OCI-LY1 (cell line): Measurements from ENCODE around the gene PJVK.

Experiments used
- H2AFZ ChIP-seq: fragments of 200-600 bp; sonication (generic), shearing (Covaris generic); 2 replicates; pipeline ENCODE4 v1.6.0; 2014; ENCODE audit warnings: antibody characterized with exemption, mild to moderate bottlenecking, low read length
- H3F3A ChIP-seq: fragments of 200-600 bp; sonication (generic), shearing (Covaris generic); 2 replicates; pipeline ENCODE4 v1.6.0; 2014; ENCODE audit warnings: mild to moderate bottlenecking, antibody characterized with exemption, low read length, moderate library complexity; ENCODE audit not compliant: insufficient read depth
- H3K27ac ChIP-seq: fragments of 200-600 bp; sonication (generic); 2 replicates; pipeline ENCODE4 v1.5.1; 2014; ENCODE audit warnings: low read length, mixed run types, mild to moderate bottlenecking, low read depth; ENCODE audit not compliant: poor library complexity, severe bottlenecking
- H3K27me3 ChIP-seq: fragments of 200-600 bp; sonication (generic); 2 replicates; pipeline ENCODE4 v1.6.0; 2014; ENCODE audit warnings: antibody characterized with exemption, mild to moderate bottlenecking, low read length, moderate library complexity; ENCODE audit not compliant: insufficient read depth
- H3K36me3 ChIP-seq: fragments of 200-600 bp; sonication (generic); 2 replicates; pipeline ENCODE4 v1.6.1; 2014; ENCODE audit warnings: mild to moderate bottlenecking, antibody characterized with exemption, low read length, moderate library complexity, mixed read lengths; ENCODE audit not compliant: insufficient read depth
- H3K4me1 ChIP-seq: fragments of 200-600 bp; sonication (generic); 2 replicates; pipeline ENCODE4 v1.5.1; 2014; ENCODE audit warnings: mild to moderate bottlenecking, low read length, moderate library complexity; ENCODE audit not compliant: insufficient read depth, severe bottlenecking
- H3K4me2 ChIP-seq: fragments of 200-600 bp; sonication (generic), shearing (Covaris generic); 2 replicates; pipeline ENCODE4 v1.6.1; 2014; ENCODE audit warnings: low read length
- H3K4me3 ChIP-seq: fragments of 200-600 bp; sonication (generic); 2 replicates; pipeline ENCODE4 v1.5.1; 2014; ENCODE audit warnings: low read length, low read depth, mild to moderate bottlenecking, mixed read lengths; ENCODE audit not compliant: poor library complexity, severe bottlenecking
- H3K79me2 ChIP-seq: fragments of 200-600 bp; shearing (Covaris generic); 2 replicates; pipeline ENCODE4 v1.6.1; 2016; ENCODE audit warnings: mixed run types, low read length, mixed read lengths; ENCODE audit not compliant: insufficient read depth
- H3K9ac ChIP-seq: fragments of 200-600 bp; sonication (generic), shearing (Covaris generic); 2 replicates; pipeline ENCODE4 v1.6.1; 2014; ENCODE audit warnings: mild to moderate bottlenecking, low read length, mixed read lengths
- H3K9me2 ChIP-seq: fragments of 200-600 bp; sonication (generic), shearing (Covaris generic); 2 replicates; pipeline ENCODE4 v1.6.1; 2014; ENCODE audit warnings: low read depth, mild to moderate bottlenecking, low read length, mixed read lengths
- H3K9me3 ChIP-seq: fragments of 200-600 bp; shearing (Covaris generic); 2 replicates; pipeline ENCODE4 v1.6.1; 2014; ENCODE audit warnings: low read length, mixed read lengths
- H4K20me1 ChIP-seq: fragments of 200-600 bp; sonication (generic), shearing (Covaris generic); 2 replicates; pipeline ENCODE4 v1.6.0; 2016; ENCODE audit warnings: mild to moderate bottlenecking, low read length; ENCODE audit not compliant: insufficient read depth
- EZH2 ChIP-seq: fragments of 200-600 bp; sonication (generic), shearing (Covaris generic); IDR thresholded peaks from 2 replicates; pipeline ENCODE4 v1.8.0; 2017; ENCODE audit warnings: borderline replicate concordance, mixed run types, mild to moderate bottlenecking, antibody characterized with exemption, low read length, moderate library complexity, mixed read lengths
- TF ChIP-seq, protein P1 (sequence below): fragments of 200-600 bp; sonication (generic), shearing (Covaris generic); IDR thresholded peaks from 2 replicates; pipeline ENCODE4 v1.5.1; 2017; ENCODE audit warnings: mild to moderate bottlenecking, antibody characterized with exemption, low read length, moderate library complexity, mixed read lengths

PJVK gene

GRCh38 chr2:178452870-178453269, 1.7 kb downstream of the PJVK start:
- no peaks in the 10 kb centered on the region for H3K9me2 ChIP-seq
- H3K79me2 ChIP-seq: peaks cover 11% of the 10 kb centered on the region
- peaks cover 11% of the 10 kb centered on the region; the same call in 1 of the 2 replicates for H3K36me3 ChIP-seq
- H3K27ac ChIP-seq: no peak overlapping the region
- no peaks in the 10 kb centered on the region for H3K9me3 ChIP-seq
- TF ChIP-seq, protein P1, sequence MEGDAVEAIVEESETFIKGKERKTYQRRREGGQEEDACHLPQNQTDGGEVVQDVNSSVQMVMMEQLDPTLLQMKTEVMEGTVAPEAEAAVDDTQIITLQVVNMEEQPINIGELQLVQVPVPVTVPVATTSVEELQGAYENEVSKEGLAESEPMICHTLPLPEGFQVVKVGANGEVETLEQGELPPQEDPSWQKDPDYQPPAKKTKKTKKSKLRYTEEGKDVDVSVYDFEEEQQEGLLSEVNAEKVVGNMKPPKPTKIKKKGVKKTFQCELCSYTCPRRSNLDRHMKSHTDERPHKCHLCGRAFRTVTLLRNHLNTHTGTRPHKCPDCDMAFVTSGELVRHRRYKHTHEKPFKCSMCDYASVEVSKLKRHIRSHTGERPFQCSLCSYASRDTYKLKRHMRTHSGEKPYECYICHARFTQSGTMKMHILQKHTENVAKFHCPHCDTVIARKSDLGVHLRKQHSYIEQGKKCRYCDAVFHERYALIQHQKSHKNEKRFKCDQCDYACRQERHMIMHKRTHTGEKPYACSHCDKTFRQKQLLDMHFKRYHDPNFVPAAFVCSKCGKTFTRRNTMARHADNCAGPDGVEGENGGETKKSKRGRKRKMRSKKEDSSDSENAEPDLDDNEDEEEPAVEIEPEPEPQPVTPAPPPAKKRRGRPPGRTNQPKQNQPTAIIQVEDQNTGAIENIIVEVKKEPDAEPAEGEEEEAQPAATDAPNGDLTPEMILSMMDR: no peak
- TF ChIP-seq EZH2: no peak
- no peak overlapping the region for H2AFZ ChIP-seq
- no peaks in the 10 kb centered on the region for H4K20me1 ChIP-seq
- no peak overlapping the region for H3K4me3 ChIP-seq
- H3K27me3 ChIP-seq: no peaks in the 10 kb centered on the region
- H3K9ac ChIP-seq: no peak overlapping the region
- peaks cover 33% of the 10 kb centered on the region for H3K4me1 ChIP-seq
- H3K4me2 ChIP-seq: no peak overlapping the region
- H3F3A ChIP-seq: no peaks in the 10 kb centered on the region

DNA sequence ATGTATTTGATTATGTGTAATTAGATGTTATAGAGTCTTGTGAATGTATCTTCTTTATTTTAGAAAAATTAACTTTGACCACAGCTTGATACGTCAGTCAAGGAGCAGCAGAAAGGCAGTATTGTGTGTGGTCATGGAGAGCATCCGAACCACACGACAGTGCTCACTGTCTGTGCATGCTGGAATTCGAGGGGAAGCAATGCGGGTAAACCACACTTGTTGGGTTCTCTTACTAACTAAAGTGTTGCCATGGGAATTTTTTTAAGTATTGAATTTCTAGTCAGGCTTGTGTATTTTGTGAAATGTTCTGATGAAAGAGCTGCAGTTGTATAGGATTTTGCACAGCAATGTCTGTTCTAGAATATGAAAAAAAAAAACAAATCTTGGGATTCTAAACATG, 4.8 kb downstream of the PJVK start:
- Histone ChIP-seq H3K4me1 (peaks cover 12% of the 10 kb centered on the region), H3K79me2 (no peaks in the 10 kb centered on the region), H3K9me2 (no peaks in the 10 kb centered on the region), H3K9ac (no peak overlapping the region), H2AFZ (no peak overlapping the region), H3K4me3 (no peak overlapping the region), H3K4me2 (no peak overlapping the region), H3K36me3 (no peaks in the 10 kb centered on the region), H4K20me1 (no peaks in the 10 kb centered on the region), H3K27ac (no peak overlapping the region), H3F3A (no peaks in the 10 kb centered on the region), H3K9me3 (no peaks in the 10 kb centered on the region), H3K27me3 (no peaks in the 10 kb centered on the region)
- TF ChIP-seq, protein P1: no peak
- no peak for TF ChIP-seq EZH2

GRCh38 chr2:178457390-178457886, 6.3 kb downstream of the PJVK start:
- no peaks in the 10 kb centered on the region for H3F3A ChIP-seq
- no peak overlapping the region for H3K9ac ChIP-seq
- no peak overlapping the region for H3K27ac ChIP-seq
- H3K4me2 ChIP-seq: no peak overlapping the region
- no peaks in the 10 kb centered on the region for H3K27me3 ChIP-seq
- no peaks in the 10 kb centered on the region for H3K79me2 ChIP-seq
- TF ChIP-seq, protein P1: no peak
- no peak for TF ChIP-seq EZH2
- no peak overlapping the region for H3K4me3 ChIP-seq
- no peak overlapping the region for H2AFZ ChIP-seq
- H3K4me1 ChIP-seq: peaks cover 1% of the 10 kb centered on the region
- no peaks in the 10 kb centered on the region for H3K9me3 ChIP-seq
- no peaks in the 10 kb centered on the region for H3K36me3 ChIP-seq
- H4K20me1 ChIP-seq: no peaks in the 10 kb centered on the region
- no peaks in the 10 kb centered on the region for H3K9me2 ChIP-seq
